ENCODE data around the gene SMURF1.
"Not testable (repeated sequence)": the region's sequence is repeated elsewhere in the genome, so short reads cannot be mapped to it uniquely, and the experiment has no call there.

SMURF1 gene

GRCh38 chr7:99143853-99144672 is at the start of gene SMURF1:
Gene SMURF1, minus strand, starts transcription at chr7:99144108. Its CDS starts 328 bp downstream, at chr7:99143780.
- DNase-seq: peak; percentile 35

- DNase-seq: no peak
Measured at GRCh38 chr7:99191869-99192596, 48.1 kb upstream of the SMURF1 start.

- DNase-seq: no peak
Measured at GRCh38 chr7:99190359-99191009, 46.6 kb upstream of the SMURF1 start.

GRCh38 chr7:99189222-99189621 is 45.3 kb upstream of the SMURF1 start:
- no peak for DNase-seq

DNA sequence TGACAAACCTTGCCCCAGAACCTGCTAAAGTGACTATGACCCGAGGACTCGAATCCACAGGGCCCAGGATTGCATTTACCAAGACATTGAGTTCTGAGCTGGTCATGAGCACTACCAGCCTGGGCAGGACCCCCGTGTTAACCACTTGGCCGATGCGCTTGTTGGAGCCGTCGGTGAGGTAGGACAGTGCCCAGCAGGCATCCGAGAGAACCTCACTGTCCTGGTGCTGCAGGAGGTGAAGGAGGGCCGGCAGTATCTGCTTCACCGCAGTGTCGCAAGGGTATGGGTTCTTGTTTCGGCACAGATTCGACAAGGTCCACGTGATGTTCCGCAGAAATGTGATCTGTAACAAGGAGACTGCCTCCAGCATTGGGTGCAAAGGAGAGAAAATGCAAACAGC is 44.3 kb upstream of the SMURF1 start:
- DNase-seq: no peak

- DNase-seq: no peak
Measured at GRCh38 chr7:99184532-99185218, 40.8 kb upstream of the SMURF1 start.

- no peak for DNase-seq
Measured at GRCh38 chr7:99180067-99180650, 36.3 kb upstream of the SMURF1 start.

- no peak for DNase-seq
Measured at GRCh38 chr7:99177165-99177564, 33.3 kb upstream of the SMURF1 start.

- no peak for DNase-seq
Measured at GRCh38 chr7:99173787-99174186, 29.9 kb upstream of the SMURF1 start.

- DNase-seq: no peak
Measured at GRCh38 chr7:99171731-99172130, 27.8 kb upstream of the SMURF1 start.

- no peak for DNase-seq
Measured at GRCh38 chr7:99170730-99171074, 26.8 kb upstream of the SMURF1 start.

DNA sequence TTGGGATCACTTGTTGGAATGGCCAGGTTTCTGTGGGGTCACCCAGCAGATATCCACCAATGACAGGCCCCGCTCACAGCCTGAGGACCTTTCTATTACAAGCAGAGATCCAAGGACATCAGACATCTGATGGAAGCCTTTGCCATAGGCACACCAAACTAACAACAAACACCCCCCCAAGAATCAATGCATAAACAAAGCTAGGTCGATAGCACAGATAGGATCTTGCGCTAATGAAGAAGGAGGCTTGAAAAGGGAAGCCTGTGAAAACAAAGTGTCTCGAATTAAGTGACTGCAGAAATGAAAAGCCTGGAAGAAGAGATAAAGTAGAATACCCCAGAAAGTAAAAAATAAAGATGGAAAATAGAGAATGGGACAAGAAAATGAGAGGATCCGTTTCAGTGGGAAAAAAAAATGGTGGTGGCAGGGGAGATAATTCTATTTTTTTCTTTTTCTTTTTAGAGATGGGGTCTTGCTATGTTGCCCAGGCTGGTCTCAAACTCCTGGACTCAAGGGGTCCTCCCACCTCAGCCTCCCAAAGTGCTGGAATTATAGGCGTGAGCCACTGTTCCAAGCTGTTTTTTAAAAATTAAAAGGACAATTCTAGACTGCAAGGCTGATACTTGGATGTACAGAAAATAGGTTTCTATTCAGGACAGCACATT is 26.3 kb upstream of the SMURF1 start:
- no peak for DNase-seq

GRCh38 chr7:99167072-99167471 is 23.2 kb upstream of the SMURF1 start:
- no peak for DNase-seq

DNA sequence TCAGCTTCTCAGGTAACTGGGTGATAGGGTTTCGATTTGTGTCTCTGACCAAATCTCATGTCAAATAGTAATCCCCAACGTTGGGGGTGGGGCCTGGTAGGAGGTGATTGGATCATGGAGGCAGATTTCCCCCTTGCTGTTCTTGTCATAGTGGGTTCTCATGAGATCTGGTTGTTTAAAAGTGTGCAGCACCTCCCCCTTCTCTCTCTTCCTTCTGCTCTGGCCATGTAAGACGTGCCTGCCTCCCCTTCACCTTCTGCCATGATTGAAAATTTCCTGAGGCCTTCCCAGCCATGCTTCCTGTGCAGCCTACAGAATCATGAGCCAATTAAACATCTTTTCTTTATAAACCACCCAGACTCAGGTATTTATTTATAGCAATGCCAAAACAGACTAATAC is 21.9 kb upstream of the SMURF1 start:
- DNase-seq: no peak

DNA sequence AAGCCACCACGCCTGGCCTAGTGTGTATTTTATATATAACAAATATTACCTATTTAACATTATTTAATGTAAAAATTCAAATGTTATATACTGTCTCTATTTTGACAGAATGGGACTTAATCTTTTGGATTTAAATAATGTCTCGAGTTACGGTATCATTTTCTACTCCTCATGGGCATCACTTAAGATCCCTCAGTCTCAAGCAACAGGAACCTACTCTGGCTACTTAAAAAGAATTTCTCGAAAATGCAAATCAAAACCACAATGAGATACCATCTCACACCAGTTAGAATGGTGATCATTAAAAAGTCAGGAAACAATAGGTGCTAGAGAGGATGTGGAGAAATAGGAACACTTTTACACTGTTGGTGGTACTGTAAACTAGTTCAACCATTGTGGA is 19.8 kb upstream of the SMURF1 start:
- DNase-seq: not testable (repeated sequence)

- no peak for DNase-seq
Measured at GRCh38 chr7:99156649-99157048, 12.7 kb upstream of the SMURF1 start.

- no peak for DNase-seq
Measured at GRCh38 chr7:99155211-99155610, 11.3 kb upstream of the SMURF1 start.

DNA sequence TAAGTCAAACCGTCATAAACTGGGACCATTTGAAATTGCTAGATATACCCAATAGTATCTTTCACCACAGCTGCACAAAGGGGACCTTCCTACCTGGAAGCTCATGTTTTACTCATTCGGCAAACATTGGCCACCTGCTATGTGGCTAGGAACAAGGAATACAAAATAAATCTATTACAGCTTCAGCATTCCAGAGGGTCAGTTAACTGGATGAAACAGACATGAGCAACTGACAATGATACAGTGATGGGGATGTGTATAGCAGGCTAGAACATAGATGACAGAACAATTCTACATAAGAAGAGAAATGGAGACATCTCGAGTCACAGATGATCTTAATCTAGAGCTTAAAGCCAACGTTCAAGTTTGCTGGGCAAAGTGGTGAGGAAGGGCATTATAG is 3.1 kb upstream of the SMURF1 start:
- DNase-seq: no peak

DNA sequence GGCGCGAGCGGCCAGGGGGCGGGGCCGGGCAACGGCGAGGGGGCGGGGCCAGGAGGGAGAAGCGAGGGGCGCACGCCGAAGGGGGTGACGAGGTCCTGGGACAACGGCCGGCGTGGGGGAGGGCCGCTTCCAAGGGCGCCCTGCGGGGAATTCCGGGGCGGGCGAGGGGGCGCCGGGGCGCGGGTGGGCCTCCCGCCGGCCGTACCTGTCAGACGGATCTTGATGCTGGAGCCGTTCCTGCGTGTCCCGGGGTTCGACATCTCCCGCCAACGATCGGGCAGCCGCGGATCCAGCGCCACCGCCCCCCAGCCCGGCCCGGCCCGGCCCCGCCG is 421 bp downstream of the SMURF1 start:
- DNase-seq: no peak

DNA sequence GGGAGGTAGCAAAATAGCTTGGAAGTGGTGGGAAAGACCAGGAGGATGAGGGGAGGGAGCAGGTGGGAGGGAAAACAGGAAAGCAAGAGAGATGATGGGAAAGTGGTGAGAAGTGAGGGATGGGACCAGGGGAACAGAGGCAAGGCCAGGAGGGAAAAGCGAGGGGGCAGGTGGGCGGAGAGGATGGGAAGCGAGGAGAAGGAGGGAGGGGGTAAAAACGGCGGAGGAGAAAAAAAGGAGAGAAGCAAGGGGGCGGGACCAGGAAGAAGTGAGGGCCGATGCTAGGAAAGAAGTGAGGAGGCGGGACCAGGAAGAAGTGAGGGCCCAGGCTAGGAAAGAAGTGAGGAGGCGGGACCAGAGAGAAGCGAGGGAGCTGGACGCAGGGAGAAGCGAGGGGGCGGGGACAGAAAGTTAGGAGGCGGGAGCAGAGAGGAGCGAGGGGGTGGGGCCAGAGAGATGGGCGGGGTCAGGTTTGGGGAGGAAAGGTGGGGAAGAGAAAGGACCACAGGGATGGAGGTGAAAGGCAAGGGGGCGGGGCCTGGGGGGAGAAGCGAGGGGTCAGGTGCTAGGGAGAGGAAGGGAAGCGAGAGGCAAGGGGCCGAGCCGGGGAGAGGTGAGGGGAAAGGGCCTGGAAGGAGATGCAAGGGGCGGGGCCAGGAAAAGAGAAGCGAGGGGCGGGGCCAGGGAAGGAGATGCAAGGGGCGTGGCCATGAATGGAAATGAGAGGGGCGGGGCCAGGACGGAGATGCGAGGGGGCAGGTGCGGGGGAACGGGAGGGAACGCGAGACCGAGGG is 984 bp downstream of the SMURF1 start:
- peak; percentile 59 for DNase-seq

Data from GOT3 (cell line).